GM21360 (cell line): ENCODE data around the gene ELOA.

Experiments used
- ATAC-seq: cut with Tn5 transposase; IDR thresholded peaks from one replicate; pipeline ENCODE4 v1.9.1; 2021; ENCODE audit warnings: mild to moderate bottlenecking, moderate library complexity; ENCODE audit not compliant: unreplicated experiment

ELOA gene, protein sequence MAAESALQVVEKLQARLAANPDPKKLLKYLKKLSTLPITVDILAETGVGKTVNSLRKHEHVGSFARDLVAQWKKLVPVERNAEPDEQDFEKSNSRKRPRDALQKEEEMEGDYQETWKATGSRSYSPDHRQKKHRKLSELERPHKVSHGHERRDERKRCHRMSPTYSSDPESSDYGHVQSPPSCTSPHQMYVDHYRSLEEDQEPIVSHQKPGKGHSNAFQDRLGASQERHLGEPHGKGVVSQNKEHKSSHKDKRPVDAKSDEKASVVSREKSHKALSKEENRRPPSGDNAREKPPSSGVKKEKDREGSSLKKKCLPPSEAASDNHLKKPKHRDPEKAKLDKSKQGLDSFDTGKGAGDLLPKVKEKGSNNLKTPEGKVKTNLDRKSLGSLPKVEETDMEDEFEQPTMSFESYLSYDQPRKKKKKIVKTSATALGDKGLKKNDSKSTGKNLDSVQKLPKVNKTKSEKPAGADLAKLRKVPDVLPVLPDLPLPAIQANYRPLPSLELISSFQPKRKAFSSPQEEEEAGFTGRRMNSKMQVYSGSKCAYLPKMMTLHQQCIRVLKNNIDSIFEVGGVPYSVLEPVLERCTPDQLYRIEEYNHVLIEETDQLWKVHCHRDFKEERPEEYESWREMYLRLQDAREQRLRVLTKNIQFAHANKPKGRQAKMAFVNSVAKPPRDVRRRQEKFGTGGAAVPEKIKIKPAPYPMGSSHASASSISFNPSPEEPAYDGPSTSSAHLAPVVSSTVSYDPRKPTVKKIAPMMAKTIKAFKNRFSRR

DNA sequence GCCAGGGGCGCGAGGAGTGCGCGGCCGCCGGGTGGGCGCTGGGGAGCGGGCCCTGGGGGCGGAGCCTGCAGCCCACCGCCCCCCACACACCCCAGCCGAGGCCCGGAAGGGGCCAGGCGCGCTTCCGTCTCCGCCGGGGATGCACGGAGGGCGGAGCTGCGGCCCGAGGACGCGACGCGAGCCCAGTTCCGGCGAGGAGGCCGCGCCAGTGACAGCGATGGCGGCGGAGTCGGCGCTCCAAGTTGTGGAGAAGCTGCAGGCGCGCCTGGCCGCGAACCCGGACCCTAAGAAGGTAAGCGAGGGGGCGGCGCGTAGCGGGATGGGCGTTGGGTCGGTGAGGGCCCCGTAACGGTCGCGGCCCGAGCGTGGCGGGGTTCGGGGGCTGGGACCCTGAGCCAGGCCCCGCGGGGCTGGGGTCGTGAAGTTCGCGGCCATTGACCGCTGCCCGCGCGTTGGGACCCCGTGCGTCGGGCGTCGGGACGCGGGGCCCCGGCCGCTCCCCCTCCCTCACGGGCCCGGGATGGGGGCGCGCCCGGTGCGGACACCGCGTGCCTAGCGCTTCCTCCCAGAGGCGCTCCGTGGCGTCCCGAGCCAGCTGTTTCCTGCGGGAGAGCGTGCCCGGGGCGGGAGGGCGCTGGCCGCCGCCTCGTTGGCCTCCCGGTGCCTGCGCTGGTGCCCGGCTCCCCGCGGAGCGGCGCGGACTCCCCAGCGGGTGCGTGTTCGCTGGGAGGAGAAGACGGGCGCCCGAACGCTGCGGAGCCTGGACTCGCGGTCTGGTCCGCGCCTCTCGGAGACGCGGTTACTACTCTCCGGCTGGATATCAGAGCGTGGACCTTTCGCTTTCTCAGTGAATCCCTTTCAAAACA is at the start of gene ELOA:
ELOA (plus strand) TSS at position 185 of the 866 bp plus-strand sequence; CDS start at position 218, 33 bp downstream.
- ATAC-seq = peak; percentile 77

DNA sequence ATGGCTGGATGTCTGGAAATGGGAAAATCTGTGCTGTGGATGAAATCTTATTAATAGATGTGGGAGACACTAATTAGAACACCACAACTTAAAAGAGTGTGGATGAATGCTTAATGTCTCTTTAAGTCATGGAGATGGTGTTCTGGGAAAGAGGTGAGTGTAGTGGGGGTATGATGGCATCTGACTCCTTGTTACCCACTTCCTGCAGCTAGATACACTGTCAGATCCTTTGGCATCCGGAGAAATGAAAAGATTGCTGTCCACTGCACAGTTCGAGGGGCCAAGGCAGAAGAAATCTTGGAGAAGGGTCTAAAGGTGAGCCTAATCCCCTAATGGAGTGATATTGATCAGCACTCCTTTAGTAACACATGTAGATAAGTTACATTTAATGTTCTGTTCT is 49.7 kb upstream of the ELOA start:
- no peak for ATAC-seq

DNA sequence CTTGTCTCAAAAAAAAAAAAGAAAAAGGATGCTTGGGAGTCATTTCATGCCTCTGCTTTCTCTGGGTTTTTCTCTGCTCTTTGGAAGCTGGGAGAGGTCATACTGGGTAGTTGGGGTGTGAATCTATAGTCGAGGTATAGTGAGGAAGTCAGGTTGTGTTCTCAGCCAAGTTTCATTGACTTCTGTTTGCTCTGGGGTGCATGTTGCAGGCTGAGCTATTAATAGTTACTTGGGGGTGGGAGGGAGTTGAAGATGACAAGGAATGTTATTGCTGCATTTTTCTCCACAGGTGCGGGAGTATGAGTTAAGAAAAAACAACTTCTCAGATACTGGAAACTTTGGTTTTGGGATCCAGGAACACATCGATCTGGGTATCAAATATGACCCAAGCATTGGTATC is 48.9 kb upstream of the ELOA start:
- no peak for ATAC-seq

DNA sequence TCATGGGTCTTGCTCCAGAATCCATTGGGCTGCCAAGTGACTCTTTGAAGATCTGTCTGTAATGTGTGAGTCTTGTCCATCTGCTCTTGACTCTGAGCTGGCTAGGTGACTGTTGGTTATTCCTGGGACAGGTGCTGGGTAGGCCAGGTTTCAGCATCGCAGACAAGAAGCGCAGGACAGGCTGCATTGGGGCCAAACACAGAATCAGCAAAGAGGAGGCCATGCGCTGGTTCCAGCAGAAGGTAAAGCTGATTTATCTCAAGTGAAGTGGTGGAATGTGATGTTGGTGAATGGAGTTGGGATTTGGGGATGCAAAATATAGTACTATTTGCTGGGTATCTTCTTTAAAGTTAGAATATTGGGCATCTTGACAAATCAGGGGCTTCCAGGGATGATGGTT is 47.6 kb upstream of the ELOA start:
- ATAC-seq = no peak

DNA sequence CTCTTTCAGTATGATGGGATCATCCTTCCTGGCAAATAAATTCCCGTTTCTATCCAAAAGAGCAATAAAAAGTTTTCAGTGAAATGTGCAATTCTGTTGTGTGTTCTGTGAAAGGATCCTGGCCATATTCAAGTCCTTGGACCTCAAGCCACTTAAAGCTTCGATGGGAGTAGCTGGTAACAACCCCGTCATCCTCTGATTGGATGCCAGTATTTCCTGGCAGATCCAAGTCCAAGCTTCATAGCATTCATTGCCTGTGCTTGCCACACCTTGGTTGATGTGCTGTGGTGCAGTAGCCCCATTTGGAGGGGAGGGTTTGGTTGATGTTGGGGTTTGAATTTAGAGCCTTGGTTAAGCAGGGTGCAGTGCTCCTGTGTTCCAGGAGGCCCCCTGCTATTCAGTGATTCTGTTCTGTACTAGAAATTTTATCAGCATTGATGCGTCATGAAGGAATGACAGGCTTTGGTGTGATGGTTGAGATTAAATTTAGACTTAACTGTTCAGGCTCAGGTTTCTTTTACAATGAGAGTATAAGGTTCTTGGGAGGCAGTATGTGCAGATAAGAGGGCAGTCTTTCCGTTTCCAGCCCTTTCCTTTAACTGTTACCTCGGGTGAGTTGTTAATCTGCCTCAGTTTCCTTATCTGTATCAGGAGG is 46.8 kb upstream of the ELOA start:
- ATAC-seq = no peak

DNA sequence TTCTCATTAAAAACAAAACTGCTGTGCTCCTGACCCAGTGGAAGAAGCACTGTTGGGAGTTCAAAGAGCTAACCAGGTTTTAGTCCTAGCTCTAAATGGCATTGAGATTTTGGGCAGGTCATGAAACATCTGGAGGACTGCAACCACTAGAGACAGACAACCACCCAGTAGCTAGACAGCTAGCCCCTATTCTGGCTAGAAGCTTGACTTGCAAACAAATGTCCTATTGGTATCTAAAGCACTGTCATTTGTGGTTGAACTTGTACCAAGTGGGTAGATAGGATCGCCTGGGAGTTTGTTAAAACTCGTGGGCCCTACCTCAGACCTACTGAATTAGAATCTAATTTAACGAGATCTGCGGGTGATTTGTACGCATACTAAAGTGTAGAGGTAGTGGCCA is 44.8 kb upstream of the ELOA start:
- no peak for ATAC-seq

DNA sequence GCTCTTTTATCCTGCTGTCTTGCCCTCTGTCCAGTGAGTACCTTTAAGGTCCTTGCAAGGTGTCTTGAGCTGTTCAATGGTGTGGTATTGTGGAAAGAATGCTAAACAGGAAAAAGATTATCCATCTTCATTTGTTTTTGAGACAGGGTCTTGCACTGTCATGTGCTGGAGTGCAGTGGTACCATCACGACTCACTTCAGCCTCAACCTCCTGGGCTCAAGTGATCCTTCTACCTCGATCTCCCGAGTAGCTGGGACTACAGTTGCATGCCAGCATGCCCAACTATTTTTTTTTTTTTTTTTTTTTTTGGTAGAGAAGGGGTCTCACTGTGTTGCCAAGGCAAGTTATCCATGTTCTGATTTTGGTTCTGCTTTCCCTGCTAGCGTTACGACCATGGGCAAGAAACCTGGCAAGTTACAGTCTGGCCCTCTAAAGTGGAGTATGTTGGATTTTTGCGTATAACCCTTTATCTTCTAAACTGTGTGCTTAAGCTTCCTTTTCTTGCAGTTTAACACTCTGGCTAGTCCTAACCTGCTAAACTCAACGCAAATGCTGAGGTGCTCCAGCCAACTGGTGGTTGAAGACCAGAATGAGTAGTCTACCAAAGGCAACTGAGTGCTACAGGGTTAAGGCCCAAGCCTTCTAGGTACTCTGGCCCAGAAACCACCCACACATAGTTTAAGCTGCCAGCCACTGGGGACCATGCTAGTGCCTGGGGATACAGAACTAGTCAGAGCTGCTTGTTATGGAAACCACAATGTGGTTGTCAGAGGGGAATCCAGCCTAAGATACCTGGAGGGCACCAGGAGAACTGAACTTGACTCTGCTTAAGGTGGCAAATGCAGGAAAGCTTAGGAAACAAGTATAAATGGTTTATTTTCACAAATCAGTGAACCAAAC is 43.7 kb upstream of the ELOA start:
- ATAC-seq = no peak

DNA sequence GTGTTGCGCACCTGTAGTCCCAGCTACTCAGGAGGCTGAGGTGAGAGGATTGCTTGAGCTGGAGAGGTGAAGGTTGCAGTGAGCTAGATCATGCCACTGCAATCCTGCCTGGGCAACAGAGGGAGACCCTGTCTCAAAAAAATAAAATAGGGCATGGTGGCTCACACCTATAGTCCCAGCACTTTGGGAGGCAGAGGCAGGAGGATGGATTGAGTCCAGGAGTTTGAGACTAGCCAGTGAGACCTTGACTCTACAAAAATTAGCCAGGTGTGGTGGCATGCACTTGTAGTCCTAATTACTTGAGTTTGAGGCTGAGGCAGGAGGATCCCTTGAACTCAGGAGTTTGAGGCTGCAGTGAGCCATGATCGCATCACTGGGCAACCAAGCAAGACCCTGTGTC is 42.0 kb upstream of the ELOA start:
- no peak for ATAC-seq

DNA sequence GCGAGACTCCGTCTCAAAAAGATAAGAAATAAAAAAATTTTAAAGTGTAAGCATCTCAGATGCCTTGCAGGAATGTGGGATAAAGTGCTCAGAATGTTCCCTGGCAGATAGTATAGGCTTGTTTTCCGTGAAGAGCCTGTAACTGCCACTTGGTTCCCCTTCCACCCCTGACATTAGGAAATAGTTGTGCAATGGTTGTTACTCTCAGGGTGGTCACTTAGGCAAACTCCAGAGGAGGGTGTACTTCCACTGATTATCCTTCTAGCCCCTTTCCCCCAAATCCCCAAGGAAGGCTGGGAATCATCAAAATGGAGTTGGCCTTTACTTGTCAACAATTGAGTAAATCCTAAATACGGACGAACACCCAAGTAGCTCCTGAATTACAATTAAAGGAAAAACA is 41.3 kb upstream of the ELOA start:
- ATAC-seq = no peak

DNA sequence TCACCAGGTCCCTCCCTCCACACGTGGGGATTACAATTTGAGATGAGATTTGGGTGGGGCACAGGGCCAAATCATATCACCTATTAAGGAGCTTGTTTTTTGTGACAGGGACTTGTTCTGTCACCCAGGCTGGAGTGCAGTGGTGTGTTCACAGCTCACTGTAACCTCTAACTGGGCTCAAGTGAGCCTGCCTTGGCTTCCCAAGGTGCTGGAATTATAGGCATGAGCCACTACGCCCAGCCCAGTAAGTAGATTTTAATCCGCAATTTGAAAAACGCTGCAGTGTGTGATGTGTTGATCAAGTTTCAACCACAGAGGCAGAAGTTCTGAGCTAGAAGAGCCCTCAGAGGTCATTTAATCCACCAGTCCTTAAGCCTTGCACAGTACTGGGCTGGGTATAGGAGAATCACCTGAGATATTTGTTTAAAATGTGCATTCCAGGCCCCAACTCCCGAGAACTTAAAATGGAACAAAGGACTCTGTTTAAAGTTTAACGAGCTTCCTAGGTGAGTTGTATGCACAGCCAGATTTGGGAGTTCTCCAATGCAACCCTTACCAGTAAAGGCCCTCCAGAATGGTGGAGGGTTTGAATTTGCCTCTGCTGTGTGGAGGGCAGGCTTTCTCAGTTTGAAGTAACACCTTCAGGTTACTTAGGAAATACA is 38.3 kb upstream of the ELOA start:
- no peak for ATAC-seq

DNA sequence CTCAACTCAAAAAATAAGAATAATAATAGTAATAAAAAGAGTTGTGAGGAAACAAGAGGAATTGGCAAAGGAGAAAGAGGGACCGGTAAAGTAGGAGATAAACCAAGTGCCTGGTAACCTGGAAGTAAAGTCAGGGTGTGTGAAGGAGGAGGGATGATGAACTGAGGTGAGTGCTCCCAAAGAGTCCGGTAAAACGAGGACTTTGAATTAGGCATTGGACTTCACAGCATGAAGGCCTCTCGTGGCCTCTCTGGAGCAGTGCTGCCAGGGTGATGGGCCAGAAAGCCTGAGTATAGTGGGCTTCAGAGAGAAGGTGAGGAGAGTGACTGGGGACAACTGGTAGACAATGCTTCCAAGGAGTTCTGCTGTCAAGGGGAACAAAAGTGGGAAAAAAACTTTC is 34.0 kb upstream of the ELOA start:
- ATAC-seq = no peak

DNA sequence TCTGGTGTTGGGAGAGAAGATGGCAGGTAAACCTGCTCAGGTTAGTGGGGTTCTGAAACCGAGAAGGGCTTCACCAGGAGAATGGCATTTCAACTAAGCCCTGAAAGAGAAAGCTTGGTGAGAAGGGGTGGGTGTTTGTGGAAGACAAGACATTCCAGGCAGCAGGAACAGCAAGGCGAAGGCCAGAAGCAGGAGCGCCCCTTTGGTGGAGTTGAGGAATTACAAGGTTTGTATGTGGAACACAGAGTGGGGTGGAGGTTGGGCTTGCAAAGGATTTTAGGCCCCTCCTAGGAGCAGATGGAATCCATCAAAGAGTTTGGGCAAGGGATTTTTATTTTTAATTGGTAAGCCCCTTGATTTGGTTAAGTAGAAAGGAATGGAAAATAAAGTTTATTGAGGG is 24.8 kb upstream of the ELOA start:
- no peak for ATAC-seq

DNA sequence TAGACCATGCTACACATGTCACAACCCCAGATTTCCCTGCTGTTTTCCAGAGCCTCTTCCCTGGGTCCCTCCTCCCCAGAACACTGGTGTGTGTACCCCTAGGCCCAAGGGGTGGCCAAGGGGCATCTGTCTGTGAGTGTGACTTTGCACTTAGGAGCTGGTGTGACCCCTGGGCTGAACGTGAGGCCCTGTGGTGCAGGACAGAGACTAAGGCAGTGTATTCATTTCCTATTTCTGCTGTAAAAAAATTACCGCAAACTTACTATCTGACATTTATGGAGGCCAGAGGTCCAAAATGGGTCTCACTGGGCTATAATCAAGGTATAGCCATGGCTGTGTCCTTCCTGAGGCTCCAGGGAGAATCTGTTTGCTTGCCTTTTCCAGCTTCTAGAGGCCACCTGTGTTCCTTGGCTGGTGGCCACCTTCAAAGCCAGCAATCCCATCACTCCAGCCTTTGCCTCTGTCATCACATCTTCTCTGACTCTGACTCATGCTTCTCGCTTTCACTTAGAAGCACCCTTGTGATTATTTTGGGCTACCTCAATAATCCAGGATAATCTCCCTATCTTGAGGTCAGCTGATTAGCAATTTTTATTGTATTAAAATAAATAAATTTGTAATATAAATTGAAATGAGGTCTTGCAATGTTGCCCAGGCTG is 24.0 kb upstream of the ELOA start:
- no peak for ATAC-seq

DNA sequence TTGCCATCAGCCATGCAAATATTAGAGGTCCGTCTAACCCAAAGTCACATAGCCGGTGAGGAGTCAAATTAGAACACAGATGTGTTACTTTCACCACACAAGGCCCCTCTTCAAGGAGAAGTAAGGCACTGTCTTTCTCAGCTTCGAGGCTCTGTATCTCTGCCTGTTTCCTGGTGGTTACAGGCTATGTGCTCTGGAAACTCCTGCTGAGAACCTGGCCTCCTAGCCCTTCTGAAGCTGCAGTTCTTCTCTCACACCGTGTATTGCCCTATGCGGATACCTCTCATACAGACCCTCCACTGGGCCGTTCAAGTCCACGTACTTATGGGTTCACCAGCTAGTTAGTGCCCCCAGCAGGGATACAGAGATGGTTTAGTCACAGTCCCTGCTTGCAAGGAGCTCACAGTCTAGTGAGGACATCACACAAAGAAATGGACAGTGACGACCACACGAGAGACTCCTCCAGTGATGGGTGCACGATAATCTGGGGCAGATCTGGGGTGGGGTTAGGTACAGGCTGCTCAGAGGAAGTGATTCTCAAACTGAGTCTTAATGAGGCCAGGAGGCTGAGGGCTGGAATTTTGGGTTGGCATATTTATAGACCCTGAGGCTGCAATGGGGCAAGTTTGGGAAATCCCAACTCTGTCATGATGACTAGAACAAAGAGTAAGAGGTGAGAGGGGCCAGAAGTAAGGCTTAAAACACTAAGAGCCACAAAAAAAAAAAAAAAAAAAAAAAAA is 22.8 kb upstream of the ELOA start:
- peak; percentile 50 for ATAC-seq

DNA sequence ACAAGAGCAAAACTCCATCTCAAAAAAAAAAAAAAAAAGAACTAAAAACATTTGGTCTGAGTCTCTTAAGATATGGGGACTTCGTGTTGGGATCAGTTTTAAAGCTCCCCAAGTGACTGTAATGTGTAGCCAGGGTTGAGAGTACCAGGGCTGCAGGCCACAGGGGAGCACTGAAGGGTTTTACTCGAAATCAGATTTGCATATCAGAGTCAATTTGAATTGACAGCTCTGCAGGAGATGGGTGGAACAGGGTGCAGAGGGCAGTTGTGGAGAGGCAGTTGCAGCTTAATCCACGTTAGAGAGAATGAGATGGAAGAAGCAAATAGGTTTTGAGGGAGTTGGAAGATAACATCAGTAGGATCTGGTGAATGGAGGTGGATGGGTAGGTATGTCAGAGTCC is 20.6 kb upstream of the ELOA start:
- ATAC-seq = no peak

DNA sequence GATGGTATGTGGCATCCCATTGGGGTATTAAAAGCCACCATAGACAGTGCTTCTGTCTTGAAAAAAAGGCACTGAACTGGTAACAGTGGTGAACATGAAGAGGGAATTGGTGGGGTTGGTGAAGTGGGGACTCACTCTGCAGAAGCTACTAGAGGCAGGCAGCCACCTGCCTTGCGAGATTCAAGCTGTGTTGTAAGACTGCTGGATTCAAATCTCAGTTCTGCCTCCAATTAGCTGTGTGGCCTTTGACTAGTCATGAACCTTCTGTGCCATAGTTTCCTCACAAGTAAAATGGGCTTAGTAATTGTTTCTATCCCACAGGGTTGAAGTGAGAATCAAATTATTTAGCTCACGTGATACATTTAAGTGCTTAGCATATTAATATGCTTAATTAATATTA is 16.6 kb upstream of the ELOA start:
- ATAC-seq = no peak

DNA sequence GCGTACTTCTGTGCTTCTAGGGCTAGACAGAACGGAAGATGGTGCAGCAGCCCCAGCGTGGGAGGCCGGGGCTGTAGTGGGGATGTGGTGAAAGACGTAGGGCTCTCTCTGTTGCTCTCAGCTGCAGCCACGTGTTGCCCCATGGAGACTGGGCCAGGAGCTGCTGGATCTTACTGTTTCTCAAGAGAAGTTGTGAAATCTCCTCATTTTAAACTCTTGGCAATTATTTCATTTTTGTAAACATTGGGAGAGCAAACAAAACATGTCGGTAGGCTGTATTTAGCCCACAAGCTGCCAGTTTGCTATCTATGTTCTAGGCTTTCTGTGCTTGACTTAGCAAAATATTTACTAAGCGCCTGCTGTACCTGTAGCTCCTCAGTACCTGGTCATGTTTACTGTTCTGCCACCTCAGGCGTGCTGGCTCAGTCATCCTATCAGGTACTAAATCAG is 15.9 kb upstream of the ELOA start:
- no peak for ATAC-seq
